A549 (cell line): ENCODE data around the gene FGF18.

Experiments used
- KDM1A ChIP-seq: fragments of 200-600 bp; sonication (generic); IDR thresholded peaks from 2 replicates; pipeline ENCODE4 v1.6.1; 2016; ENCODE audit warnings: low read depth, mild to moderate bottlenecking
- TF ChIP-seq, protein P1 (sequence below): fragments of >200 bp; sonication (Bioruptor Twin); formaldehyde crosslinking; IDR thresholded peaks from 3 replicates; pipeline ENCODE4 v1.5.1; 2016

DNA sequence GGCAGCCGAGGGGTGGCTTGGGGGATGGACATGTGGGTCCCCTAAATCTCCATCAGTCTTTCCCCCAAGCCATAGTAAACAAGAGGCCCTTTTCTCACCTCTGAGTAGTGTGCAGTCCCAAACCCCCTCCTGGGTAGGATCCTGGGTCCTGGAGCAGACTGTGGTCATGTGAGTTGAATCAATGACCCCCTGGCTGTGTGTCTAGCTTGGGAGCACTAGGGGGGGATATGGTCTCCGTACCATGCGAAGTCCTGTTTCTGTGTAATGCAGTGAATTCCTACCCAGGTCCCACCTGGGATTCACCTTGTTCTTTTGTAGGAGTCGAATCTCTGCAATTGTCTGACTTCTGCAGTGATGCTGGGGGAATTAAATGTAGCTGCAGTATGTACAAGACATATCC is 66.2 kb downstream of the FGF18 start:
- no peak for TF ChIP-seq KDM1A
- TF ChIP-seq, protein P1, sequence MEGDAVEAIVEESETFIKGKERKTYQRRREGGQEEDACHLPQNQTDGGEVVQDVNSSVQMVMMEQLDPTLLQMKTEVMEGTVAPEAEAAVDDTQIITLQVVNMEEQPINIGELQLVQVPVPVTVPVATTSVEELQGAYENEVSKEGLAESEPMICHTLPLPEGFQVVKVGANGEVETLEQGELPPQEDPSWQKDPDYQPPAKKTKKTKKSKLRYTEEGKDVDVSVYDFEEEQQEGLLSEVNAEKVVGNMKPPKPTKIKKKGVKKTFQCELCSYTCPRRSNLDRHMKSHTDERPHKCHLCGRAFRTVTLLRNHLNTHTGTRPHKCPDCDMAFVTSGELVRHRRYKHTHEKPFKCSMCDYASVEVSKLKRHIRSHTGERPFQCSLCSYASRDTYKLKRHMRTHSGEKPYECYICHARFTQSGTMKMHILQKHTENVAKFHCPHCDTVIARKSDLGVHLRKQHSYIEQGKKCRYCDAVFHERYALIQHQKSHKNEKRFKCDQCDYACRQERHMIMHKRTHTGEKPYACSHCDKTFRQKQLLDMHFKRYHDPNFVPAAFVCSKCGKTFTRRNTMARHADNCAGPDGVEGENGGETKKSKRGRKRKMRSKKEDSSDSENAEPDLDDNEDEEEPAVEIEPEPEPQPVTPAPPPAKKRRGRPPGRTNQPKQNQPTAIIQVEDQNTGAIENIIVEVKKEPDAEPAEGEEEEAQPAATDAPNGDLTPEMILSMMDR: no peak
